HepG2 (cell line): ENCODE results near the gene NGB.

Experiments used
- EZH2 ChIP-seq: conservative IDR thresholded peaks from 2 replicates; pipeline ENCODE4 v1.6.1; 2012; ENCODE audit warnings: mild to moderate bottlenecking, low read depth, low read length, moderate library complexity
- SETDB1 ChIP-seq: sonication (generic); formaldehyde crosslinking; IDR thresholded peaks from 2 replicates; pipeline ENCODE4 v1.5.1; 2020; ENCODE audit warnings: missing genetic modification reagents, mild to moderate bottlenecking, borderline replicate concordance
- SMC3 ChIP-seq: IDR thresholded peaks from 2 replicates; pipeline ENCODE4 v1.6.1; 2011; ENCODE audit warnings: low read length, improper control_type of control experiment
- SP2 ChIP-seq: sonication (generic); formaldehyde crosslinking; IDR thresholded peaks from 2 replicates; pipeline ENCODE4 v1.5.1; 2020; ENCODE audit warnings: mild to moderate bottlenecking, missing genetic modification reagents
- YEATS2 ChIP-seq: sonication (generic); formaldehyde crosslinking; IDR thresholded peaks from 2 replicates; pipeline ENCODE4 v1.4.0; 2020; ENCODE audit warnings: missing genetic modification reagents, borderline replicate concordance
- ZBTB1 ChIP-seq: sonication (generic); formaldehyde crosslinking; IDR thresholded peaks from 2 replicates; pipeline ENCODE4 v1.4.0; 2020; ENCODE audit warnings: missing genetic modification reagents, borderline replicate concordance
- ZNF558 ChIP-seq: sonication (generic); formaldehyde crosslinking; IDR thresholded peaks from 2 replicates; pipeline ENCODE4 v1.9.0; 2022; ENCODE audit warnings: mild to moderate bottlenecking, missing genetic modification reagents, borderline replicate concordance
- TF ChIP-seq, protein P1 (sequence below): sonication (generic); formaldehyde crosslinking; IDR thresholded peaks from 2 replicates; pipeline ENCODE4 v1.5.1; 2020; ENCODE audit warnings: mild to moderate bottlenecking, missing genetic modification reagents
- TF ChIP-seq, protein P2 (sequence below): sonication (generic); formaldehyde crosslinking; IDR thresholded peaks from 2 replicates; pipeline ENCODE4 v1.5.0; 2020; ENCODE audit warnings: missing genetic modification reagents
- TF ChIP-seq, protein P3 (sequence below): sonication (generic); formaldehyde crosslinking; IDR thresholded peaks from 2 replicates; pipeline ENCODE4 v1.5.0; 2020; ENCODE audit warnings: mild to moderate bottlenecking, missing genetic modification reagents, moderate library complexity
- TF ChIP-seq, protein P4 (sequence below): sonication (generic); formaldehyde crosslinking; IDR thresholded peaks from 2 replicates; pipeline ENCODE4 v1.8.1; 2023; ENCODE audit warnings: missing genetic modification reagents, inconsistent platforms, borderline replicate concordance

DNA sequence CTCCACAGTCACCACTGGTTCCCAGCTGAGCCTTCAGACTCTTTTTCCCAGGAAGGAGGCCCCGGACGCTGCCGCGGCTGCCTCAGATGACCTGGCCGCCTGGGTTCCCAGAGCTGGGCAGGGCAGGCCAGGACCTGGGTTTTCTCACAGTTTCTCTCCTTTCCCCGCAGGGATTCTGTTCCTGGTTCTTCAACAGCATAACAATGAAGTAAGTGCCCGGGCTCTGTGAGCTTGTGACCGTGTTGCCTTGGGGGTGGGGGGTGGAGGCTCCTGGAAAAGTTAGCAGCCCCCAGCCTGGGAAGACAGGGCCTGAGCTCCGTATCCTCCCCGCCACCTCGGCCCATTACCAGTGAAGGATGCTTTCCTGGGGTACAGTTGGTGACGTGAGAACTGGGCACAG is 45.8 kb downstream of the NGB start:
- TF ChIP-seq YEATS2 (CRISPR knock-in tag) = no peak
- TF ChIP-seq SP2 (CRISPR knock-in tag) = no peak
- TF ChIP-seq, protein P1, sequence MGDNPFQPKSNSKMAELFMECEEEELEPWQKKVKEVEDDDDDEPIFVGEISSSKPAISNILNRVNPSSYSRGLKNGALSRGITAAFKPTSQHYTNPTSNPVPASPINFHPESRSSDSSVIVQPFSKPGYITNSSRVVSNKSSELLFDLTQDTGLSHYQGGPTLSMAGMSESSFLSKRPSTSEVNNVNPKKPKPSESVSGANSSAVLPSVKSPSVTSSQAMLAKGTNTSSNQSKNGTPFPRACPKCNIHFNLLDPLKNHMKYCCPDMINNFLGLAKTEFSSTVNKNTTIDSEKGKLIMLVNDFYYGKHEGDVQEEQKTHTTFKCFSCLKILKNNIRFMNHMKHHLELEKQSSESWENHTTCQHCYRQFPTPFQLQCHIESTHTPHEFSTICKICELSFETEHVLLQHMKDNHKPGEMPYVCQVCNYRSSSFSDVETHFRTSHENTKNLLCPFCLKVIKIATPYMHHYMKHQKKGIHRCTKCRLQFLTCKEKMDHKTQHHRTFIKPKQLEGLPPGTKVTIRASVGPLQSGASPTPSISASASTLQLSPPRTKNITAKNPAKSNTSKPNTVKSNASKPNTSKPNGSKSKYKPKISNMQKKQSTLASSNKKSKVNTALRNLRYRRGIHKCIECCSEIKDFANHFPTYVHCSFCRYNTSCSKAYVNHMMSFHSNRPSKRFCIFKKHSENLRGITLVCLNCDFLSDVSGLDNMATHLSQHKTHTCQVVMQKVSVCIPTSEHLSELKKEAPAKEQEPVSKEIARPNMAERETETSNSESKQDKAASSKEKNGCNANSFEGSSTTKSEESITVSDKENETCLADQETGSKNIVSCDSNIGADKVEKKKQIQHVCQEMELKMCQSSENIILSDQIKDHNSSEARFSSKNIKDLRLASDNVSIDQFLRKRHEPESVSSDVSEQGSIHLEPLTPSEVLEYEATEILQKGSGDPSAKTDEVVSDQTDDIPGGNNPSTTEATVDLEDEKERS (CRISPR knock-in tag) = no peak
- TF ChIP-seq, protein P2, sequence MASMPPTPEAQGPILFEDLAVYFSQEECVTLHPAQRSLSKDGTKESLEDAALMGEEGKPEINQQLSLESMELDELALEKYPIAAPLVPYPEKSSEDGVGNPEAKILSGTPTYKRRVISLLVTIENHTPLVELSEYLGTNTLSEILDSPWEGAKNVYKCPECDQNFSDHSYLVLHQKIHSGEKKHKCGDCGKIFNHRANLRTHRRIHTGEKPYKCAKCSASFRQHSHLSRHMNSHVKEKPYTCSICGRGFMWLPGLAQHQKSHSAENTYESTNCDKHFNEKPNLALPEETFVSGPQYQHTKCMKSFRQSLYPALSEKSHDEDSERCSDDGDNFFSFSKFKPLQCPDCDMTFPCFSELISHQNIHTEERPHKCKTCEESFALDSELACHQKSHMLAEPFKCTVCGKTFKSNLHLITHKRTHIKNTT (CRISPR knock-in tag) = no peak
- TF ChIP-seq ZBTB1 (CRISPR knock-in tag) = no peak
- TF ChIP-seq, protein P3, sequence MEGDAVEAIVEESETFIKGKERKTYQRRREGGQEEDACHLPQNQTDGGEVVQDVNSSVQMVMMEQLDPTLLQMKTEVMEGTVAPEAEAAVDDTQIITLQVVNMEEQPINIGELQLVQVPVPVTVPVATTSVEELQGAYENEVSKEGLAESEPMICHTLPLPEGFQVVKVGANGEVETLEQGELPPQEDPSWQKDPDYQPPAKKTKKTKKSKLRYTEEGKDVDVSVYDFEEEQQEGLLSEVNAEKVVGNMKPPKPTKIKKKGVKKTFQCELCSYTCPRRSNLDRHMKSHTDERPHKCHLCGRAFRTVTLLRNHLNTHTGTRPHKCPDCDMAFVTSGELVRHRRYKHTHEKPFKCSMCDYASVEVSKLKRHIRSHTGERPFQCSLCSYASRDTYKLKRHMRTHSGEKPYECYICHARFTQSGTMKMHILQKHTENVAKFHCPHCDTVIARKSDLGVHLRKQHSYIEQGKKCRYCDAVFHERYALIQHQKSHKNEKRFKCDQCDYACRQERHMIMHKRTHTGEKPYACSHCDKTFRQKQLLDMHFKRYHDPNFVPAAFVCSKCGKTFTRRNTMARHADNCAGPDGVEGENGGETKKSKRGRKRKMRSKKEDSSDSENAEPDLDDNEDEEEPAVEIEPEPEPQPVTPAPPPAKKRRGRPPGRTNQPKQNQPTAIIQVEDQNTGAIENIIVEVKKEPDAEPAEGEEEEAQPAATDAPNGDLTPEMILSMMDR (CRISPR knock-in tag) = no peak
- TF ChIP-seq SMC3 = no peak
- TF ChIP-seq SETDB1 (CRISPR knock-in tag) = no peak
- TF ChIP-seq EZH2 = no peak
- TF ChIP-seq, protein P4, sequence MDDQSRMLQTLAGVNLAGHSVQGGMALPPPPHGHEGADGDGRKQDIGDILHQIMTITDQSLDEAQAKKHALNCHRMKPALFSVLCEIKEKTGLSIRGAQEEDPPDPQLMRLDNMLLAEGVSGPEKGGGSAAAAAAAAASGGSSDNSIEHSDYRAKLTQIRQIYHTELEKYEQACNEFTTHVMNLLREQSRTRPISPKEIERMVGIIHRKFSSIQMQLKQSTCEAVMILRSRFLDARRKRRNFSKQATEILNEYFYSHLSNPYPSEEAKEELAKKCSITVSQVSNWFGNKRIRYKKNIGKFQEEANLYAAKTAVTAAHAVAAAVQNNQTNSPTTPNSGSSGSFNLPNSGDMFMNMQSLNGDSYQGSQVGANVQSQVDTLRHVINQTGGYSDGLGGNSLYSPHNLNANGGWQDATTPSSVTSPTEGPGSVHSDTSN (CRISPR knock-in tag) = no peak
- TF ChIP-seq ZNF558 (CRISPR knock-in tag) = no peak
